MM.1S (cell line): ENCODE data around the gene SEC31B.

ENCODE experiments used
- DNase-seq: peaks from one replicate; pipeline ENCODE4 v3.0.0-alpha.2; 2015
- H2AFZ ChIP-seq: fragments of 300-600 bp; sonication (generic); 2 replicates; pipeline ENCODE4 v1.6.0; 2016; ENCODE audit warnings: antibody characterized with exemption, low read length
- H3F3A ChIP-seq: fragments of 300-600 bp; sonication (generic); 2 replicates; pipeline ENCODE4 v1.6.1; 2016; ENCODE audit warnings: mild to moderate bottlenecking, antibody characterized with exemption, low read length, moderate library complexity, mixed read lengths; ENCODE audit not compliant: insufficient read depth
- H3K27ac ChIP-seq: fragments of 300-600 bp; sonication (generic); 2 replicates; pipeline ENCODE4 v1.5.1; 2016; ENCODE audit warnings: mild to moderate bottlenecking, low read length
- H3K27me3 ChIP-seq: fragments of 300-600 bp; sonication (generic); replicated peaks from 2 replicates; pipeline ENCODE4 v1.6.0; 2016; ENCODE audit warnings: low read length; ENCODE audit not compliant: insufficient read depth
- H3K36me3 ChIP-seq: fragments of 300-600 bp; sonication (generic); replicated peaks from 2 replicates; pipeline ENCODE4 v1.6.1; 2016; ENCODE audit warnings: mild to moderate bottlenecking, low read length, mixed read lengths; ENCODE audit not compliant: insufficient read depth
- H3K4me1 ChIP-seq: fragments of 300-600 bp; sonication (generic); 2 replicates; pipeline ENCODE4 v1.6.1; 2016; ENCODE audit warnings: low read length, mixed read lengths
- H3K4me2 ChIP-seq: fragments of 300-600 bp; sonication (generic); 2 replicates; pipeline ENCODE4 v1.6.0; 2016; ENCODE audit warnings: low read depth, low read length
- H3K4me3 ChIP-seq: fragments of 300-600 bp; sonication (generic); 2 replicates; pipeline ENCODE4 v1.5.1; 2016; ENCODE audit warnings: low read length, mixed read lengths
- H3K79me2 ChIP-seq: fragments of 300-600 bp; sonication (generic); 2 replicates; pipeline ENCODE4 v1.6.1; 2016; ENCODE audit warnings: mixed run types, low read length, mixed read lengths
- H3K9ac ChIP-seq: fragments of 300-600 bp; sonication (generic); 2 replicates; pipeline ENCODE4 v1.6.1; 2016; ENCODE audit warnings: low read length, mixed read lengths
- H3K9me2 ChIP-seq: fragments of 300-600 bp; sonication (generic); replicated peaks from 2 replicates; pipeline ENCODE4 v1.6.1; 2016; ENCODE audit warnings: mild to moderate bottlenecking, low read length, mixed read lengths; ENCODE audit not compliant: insufficient read depth
- H3K9me3 ChIP-seq: fragments of 300-600 bp; sonication (generic); replicated peaks from 2 replicates; pipeline ENCODE4 v1.6.1; 2016; ENCODE audit warnings: mild to moderate bottlenecking, low read length, mixed read lengths; ENCODE audit not compliant: insufficient read depth
- H4K20me1 ChIP-seq: fragments of 300-600 bp; sonication (generic); 2 replicates; pipeline ENCODE4 v1.6.1; 2016; ENCODE audit warnings: mild to moderate bottlenecking, low read length, moderate library complexity, mixed read lengths; ENCODE audit not compliant: insufficient read depth
- CTCF ChIP-seq: fragments of 300-600 bp; sonication (generic); IDR thresholded peaks from 2 replicates; pipeline ENCODE4 v1.5.1; 2016; ENCODE audit warnings: antibody characterized with exemption, low read length, mixed read lengths
- EZH2 ChIP-seq: fragments of 300-600 bp; sonication (generic); optimal IDR thresholded peaks from 2 replicates; pipeline ENCODE3; 2017; ENCODE audit warnings: low read depth, mild to moderate bottlenecking, antibody characterized with exemption, low read length, mixed read lengths
- EZH2phosphoT487 ChIP-seq: fragments of 300-600 bp; sonication (generic); IDR thresholded peaks from 2 replicates; pipeline ENCODE4 v1.6.1; 2018; ENCODE audit warnings: antibody characterized with exemption, low read length

The SEC31B gene

DNA sequence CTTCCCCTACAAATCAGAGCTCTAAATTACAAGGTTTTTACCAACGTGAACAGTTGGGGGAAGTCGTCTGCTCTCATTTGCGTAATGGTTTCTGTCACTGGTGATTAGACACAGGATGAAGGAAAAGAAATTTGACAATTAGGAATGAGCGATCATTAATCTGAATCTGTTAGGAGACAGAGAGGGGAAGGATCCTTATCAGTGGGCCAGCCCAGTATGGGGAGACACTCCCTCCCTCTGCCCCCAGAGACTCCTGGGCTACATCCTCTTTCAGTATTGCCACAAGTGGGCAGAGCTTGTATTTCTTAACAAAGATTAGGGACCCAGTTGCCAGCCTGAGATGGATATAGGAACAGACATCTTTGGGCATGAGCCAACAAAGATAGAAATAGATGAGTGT, 31.5 kb upstream of the SEC31B start:
- TF ChIP-seq CTCF: no peak
- TF ChIP-seq EZH2: no peak
- TF ChIP-seq EZH2phosphoT487: no peak
- no peaks in the 10 kb centered on the region; the same call in 1 of the 2 replicates for H3K36me3 ChIP-seq
- no peaks in the 10 kb centered on the region for H3K9me3 ChIP-seq
- no peaks in the 10 kb centered on the region for H3K27me3 ChIP-seq
- no peaks in the 10 kb centered on the region for H4K20me1 ChIP-seq
- H3K27ac ChIP-seq: no peak overlapping the region
- no peak overlapping the region for H3K9ac ChIP-seq
- DNase-seq: no peak
- H3K4me2 ChIP-seq: no peak overlapping the region
- H3K4me1 ChIP-seq: no peaks in the 10 kb centered on the region
- H3K79me2 ChIP-seq: no peaks in the 10 kb centered on the region
- H3K4me3 ChIP-seq: no peak overlapping the region
- no peaks in the 10 kb centered on the region for H3F3A ChIP-seq
- H3K9me2 ChIP-seq: no peaks in the 10 kb centered on the region
- H2AFZ ChIP-seq: no peak overlapping the region

- Histone ChIP-seq H3K4me1 (no peaks in the 10 kb centered on the region), H3K9ac (no peak overlapping the region), H3F3A (no peaks in the 10 kb centered on the region), H3K9me2 (no peaks in the 10 kb centered on the region), H3K27me3 (no peaks in the 10 kb centered on the region), H3K27ac (no peak overlapping the region), H3K9me3 (no peaks in the 10 kb centered on the region), H3K4me3 (no peak overlapping the region), H2AFZ (no peak overlapping the region), H3K36me3 (peaks cover 6% of the 10 kb centered on the region), H4K20me1 (no peaks in the 10 kb centered on the region), H3K79me2 (no peaks in the 10 kb centered on the region), H3K4me2 (no peak overlapping the region)
- no peak for TF ChIP-seq EZH2
- TF ChIP-seq CTCF: no peak
- TF ChIP-seq EZH2phosphoT487: no peak
- no peak for DNase-seq
Measured at GRCh38 chr10:100544950-100545349, 25.3 kb upstream of the SEC31B start.

DNA sequence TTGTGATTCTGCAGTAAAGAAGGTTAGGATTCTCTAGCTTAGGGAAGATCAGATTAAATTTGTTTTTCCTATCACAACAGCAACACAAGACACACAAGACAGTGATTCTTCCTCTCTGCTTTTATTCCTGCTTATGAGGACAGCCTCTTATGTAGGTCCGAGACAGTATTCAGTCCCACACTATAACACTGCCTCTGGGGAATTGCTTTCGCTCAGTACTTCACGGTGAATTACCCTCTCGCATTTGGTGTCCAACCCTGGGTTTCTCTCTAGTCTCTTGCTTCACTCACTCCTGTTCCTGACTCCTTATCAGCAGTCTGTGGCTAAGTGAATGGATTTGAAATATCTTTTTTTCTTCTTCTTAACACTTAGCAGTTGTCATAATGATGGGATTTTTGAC, 17.8 kb upstream of the SEC31B start:
- Histone ChIP-seq H3F3A (peaks cover under 1% of the 10 kb centered on the region), H3K79me2 (peaks cover 31% of the 10 kb centered on the region), H4K20me1 (no peaks in the 10 kb centered on the region), H3K9me3 (no peaks in the 10 kb centered on the region), H2AFZ (no peak overlapping the region), H3K9me2 (no peaks in the 10 kb centered on the region), H3K36me3 (peaks cover 6% of the 10 kb centered on the region), H3K4me2 (no peak overlapping the region), H3K9ac (no peak overlapping the region), H3K4me3 (no peak overlapping the region), H3K27me3 (no peaks in the 10 kb centered on the region), H3K27ac (no peak overlapping the region), H3K4me1 (peaks cover 24% of the 10 kb centered on the region)
- no peak for DNase-seq
- TF ChIP-seq CTCF (no peak), EZH2phosphoT487 (no peak), EZH2 (no peak)
